ENCODE results near the gene SDS.
"Not testable (repeated sequence)": the region's sequence is repeated elsewhere in the genome, so short reads cannot be mapped to it uniquely, and the experiment has no call there.

SDS gene

GRCh38 chr12:113374823-113375428 is 28.8 kb downstream of the SDS start:
- DNase-seq (ENCODE audit: low read depth), result no peak

GRCh38 chr12:113373969-113374368 is 29.7 kb downstream of the SDS start:
- DNase-seq (ENCODE audit: low read depth), result no peak

- DNase-seq (ENCODE audit: low read depth), result no peak
These were observed 30.2 kb downstream of the SDS start for GRCh38 chr12:113373440-113373839.

- no peak for DNase-seq (ENCODE audit: low read depth)
These were observed 31.3 kb downstream of the SDS start for GRCh38 chr12:113372371-113372770.

GRCh38 chr12:113371808-113372207 is 31.9 kb downstream of the SDS start:
- no peak for DNase-seq (ENCODE audit: low read depth)

- no peak for DNase-seq (ENCODE audit: low read depth)
These were observed 32.6 kb downstream of the SDS start for GRCh38 chr12:113370923-113371682.

- DNase-seq (ENCODE audit: low read depth), result peak; percentile 14
These were observed 34.2 kb downstream of the SDS start for GRCh38 chr12:113369391-113369985.

GRCh38 chr12:113368331-113368730 is 35.4 kb downstream of the SDS start:
- no peak for DNase-seq (ENCODE audit: low read depth)

- no peak for DNase-seq (ENCODE audit: low read depth)
These were observed 36.9 kb downstream of the SDS start for GRCh38 chr12:113366827-113367226.

- no peak for DNase-seq (ENCODE audit: low read depth)
These were observed 37.9 kb downstream of the SDS start for GRCh38 chr12:113365639-113366395.

GRCh38 chr12:113364698-113365097 is 39.0 kb downstream of the SDS start:
- no peak for DNase-seq (ENCODE audit: low read depth)

- DNase-seq (ENCODE audit: low read depth), result no peak
These were observed 41.9 kb downstream of the SDS start for GRCh38 chr12:113361574-113362370.

- DNase-seq (ENCODE audit: low read depth), result no peak
These were observed 43.5 kb downstream of the SDS start for GRCh38 chr12:113359939-113360748.

GRCh38 chr12:113359133-113359938 is 44.4 kb downstream of the SDS start:
- no peak for DNase-seq (ENCODE audit: low read depth)

- DNase-seq (ENCODE audit: low read depth), result peak; percentile 86
These were observed 45.1 kb downstream of the SDS start, which contains the start of gene PLBD2 for GRCh38 chr12:113358381-113359132. Gene PLBD2 (plus strand): TSS chr12:113358587. CDS start chr12:113358601, 14 bp downstream.

- not testable (repeated sequence) for DNase-seq (ENCODE audit: low read depth)
These were observed 49.5 kb downstream of the SDS start for GRCh38 chr12:113354192-113354591.

GRCh38 chr12:113351089-113351488 is 52.6 kb downstream of the SDS start:
- no peak for DNase-seq (ENCODE audit: low read depth)

- DNase-seq (ENCODE audit: low read depth), result no peak
These were observed 54.7 kb downstream of the SDS start for GRCh38 chr12:113348849-113349536.

- DNase-seq (ENCODE audit: low read depth), result no peak
These were observed 55.8 kb downstream of the SDS start for GRCh38 chr12:113347892-113348291.
